ENCODE results near the gene SLC38A2.
"Not testable (repeated sequence)": the region's sequence is repeated elsewhere in the genome, so short reads cannot be mapped to it uniquely, and the experiment has no call there.

Gene SLC38A2

GRCh38 chr12:46359667-46360280 lies 12.8 kb downstream of the SLC38A2 start:
- no peak for DNase-seq

- DNase-seq, result no peak
These were observed 13.5 kb downstream of the SLC38A2 start for GRCh38 chr12:46358791-46359666.

GRCh38 chr12:46358325-46358700 lies 14.3 kb downstream of the SLC38A2 start:
- DNase-seq, result no peak

- DNase-seq, result peak; percentile 41
These were observed 14.9 kb downstream of the SLC38A2 start for GRCh38 chr12:46357438-46358324.

GRCh38 chr12:46356655-46357437 lies 15.7 kb downstream of the SLC38A2 start:
- no peak for DNase-seq

- no peak for DNase-seq
These were observed 17.8 kb downstream of the SLC38A2 start for GRCh38 chr12:46354802-46355199.

- DNase-seq, result no peak
These were observed 18.3 kb downstream of the SLC38A2 start for GRCh38 chr12:46354111-46354801.

- no peak for DNase-seq
These were observed 20.5 kb downstream of the SLC38A2 start for GRCh38 chr12:46351886-46352650.

- no peak for DNase-seq
These were observed 21.4 kb downstream of the SLC38A2 start for GRCh38 chr12:46351138-46351537.

- DNase-seq, result no peak
These were observed 23.3 kb downstream of the SLC38A2 start for GRCh38 chr12:46349253-46349652.

GRCh38 chr12:46343118-46343852 lies 29.3 kb downstream of the SLC38A2 start:
- DNase-seq, result no peak

- no peak for DNase-seq
These were observed 30.0 kb downstream of the SLC38A2 start for GRCh38 chr12:46342562-46343033.

- no peak for DNase-seq
These were observed 33.5 kb downstream of the SLC38A2 start for GRCh38 chr12:46339051-46339450.

GRCh38 chr12:46332260-46332659 lies 40.3 kb downstream of the SLC38A2 start:
- no peak for DNase-seq

- DNase-seq, result not testable (repeated sequence)
These were observed 47.5 kb downstream of the SLC38A2 start for GRCh38 chr12:46325075-46325474.

- DNase-seq, result no peak
These were observed 51.8 kb downstream of the SLC38A2 start for GRCh38 chr12:46320731-46321130.

- DNase-seq, result no peak
These were observed 54.5 kb downstream of the SLC38A2 start for GRCh38 chr12:46318037-46318436.
